GM12892 (cell line): ENCODE results near the gene LARP6.

ENCODE experiments used
- POLR2A ChIP-seq: IDR thresholded peaks from 2 replicates; pipeline ENCODE4 v1.6.1; 2011; ENCODE audit warnings: low read depth, low read length, control low read depth
- TAF1 ChIP-seq: IDR thresholded peaks from 2 replicates; pipeline ENCODE4 v1.6.1; 2011; ENCODE audit warnings: low read depth, mild to moderate bottlenecking, control low read depth, low read length, borderline replicate concordance

- TF ChIP-seq TAF1 (no peak), POLR2A (no peak)
Measured at GRCh38 chr15:70856177-70856883, 2.4 kb upstream of the LARP6 start.
